GM10847 (cell line): ENCODE data around the gene GTF2F1.
A peak's percentile ranks its signal among the peaks of the same experiment; 100 is the strongest.

Source experiments
- POLR2A ChIP-seq: IDR thresholded peaks from 2 replicates; pipeline ENCODE4 v1.6.1; 2011; ENCODE audit not compliant: insufficient read length; ENCODE audit errors: extremely low read depth

GTF2F1 gene

GRCh38 chr19:6423499-6424194 is 30.7 kb upstream of the GTF2F1 start:
- TF ChIP-seq POLR2A, result no peak

- TF ChIP-seq POLR2A, result no peak
Observed at GRCh38 chr19:6421075-6422014, 28.4 kb upstream of the GTF2F1 start.

GRCh38 chr19:6418562-6418932 is 25.6 kb upstream of the GTF2F1 start:
- TF ChIP-seq POLR2A, result no peak

GRCh38 chr19:6417713-6418561 is 25.0 kb upstream of the GTF2F1 start:
- TF ChIP-seq POLR2A, result no peak

GRCh38 chr19:6416658-6417405 is 23.9 kb upstream of the GTF2F1 start:
- no peak for TF ChIP-seq POLR2A

GRCh38 chr19:6415591-6416190 is 22.7 kb upstream of the GTF2F1 start:
- TF ChIP-seq POLR2A, result no peak

- TF ChIP-seq POLR2A, result no peak
Observed at GRCh38 chr19:6414793-6415590, 22.0 kb upstream of the GTF2F1 start.

- no peak for TF ChIP-seq POLR2A
Observed at GRCh38 chr19:6413721-6414643, 21.0 kb upstream of the GTF2F1 start.

- no peak for TF ChIP-seq POLR2A
Observed at GRCh38 chr19:6413291-6413690, 20.3 kb upstream of the GTF2F1 start.

- TF ChIP-seq POLR2A, result no peak
Observed at GRCh38 chr19:6412447-6413091, 19.6 kb upstream of the GTF2F1 start.

- TF ChIP-seq POLR2A, result peak; percentile 1
Observed at GRCh38 chr19:6412061-6412446, 19.1 kb upstream of the GTF2F1 start.

- no peak for TF ChIP-seq POLR2A
Observed at GRCh38 chr19:6409346-6409745, 16.4 kb upstream of the GTF2F1 start.
